GM12892 (cell line): ENCODE measurements around the gene NXPH4.

Source experiments
- POLR2AphosphoS5 ChIP-seq: IDR thresholded peaks from 2 replicates; pipeline ENCODE4 v1.6.1; 2011; ENCODE audit warnings: low read depth, low read length, control low read depth
- TAF1 ChIP-seq: IDR thresholded peaks from 2 replicates; pipeline ENCODE4 v1.6.1; 2011; ENCODE audit warnings: low read depth, mild to moderate bottlenecking, control low read depth, low read length, borderline replicate concordance

DNA sequence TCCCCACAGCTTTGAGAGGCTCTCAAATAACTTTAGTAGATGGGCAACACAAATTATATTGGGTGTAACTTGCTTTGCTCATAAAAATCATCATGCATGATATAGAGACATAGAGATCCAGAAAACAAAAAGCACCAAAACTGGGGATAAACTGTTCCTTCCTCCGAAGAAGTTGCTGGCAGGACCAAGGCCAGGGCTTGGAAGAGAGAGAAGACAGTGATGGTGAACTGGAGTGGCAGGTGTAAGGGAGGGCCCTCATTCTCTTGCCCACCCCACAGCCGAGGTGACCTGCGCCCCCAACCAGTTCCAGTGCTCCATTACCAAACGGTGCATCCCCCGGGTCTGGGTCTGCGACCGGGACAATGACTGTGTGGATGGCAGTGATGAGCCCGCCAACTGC lies 15.4 kb upstream of the NXPH4 start:
- TF ChIP-seq TAF1, result no peak
- no peak for TF ChIP-seq POLR2AphosphoS5
